ENCODE data around the gene LDAF1.

DNA sequence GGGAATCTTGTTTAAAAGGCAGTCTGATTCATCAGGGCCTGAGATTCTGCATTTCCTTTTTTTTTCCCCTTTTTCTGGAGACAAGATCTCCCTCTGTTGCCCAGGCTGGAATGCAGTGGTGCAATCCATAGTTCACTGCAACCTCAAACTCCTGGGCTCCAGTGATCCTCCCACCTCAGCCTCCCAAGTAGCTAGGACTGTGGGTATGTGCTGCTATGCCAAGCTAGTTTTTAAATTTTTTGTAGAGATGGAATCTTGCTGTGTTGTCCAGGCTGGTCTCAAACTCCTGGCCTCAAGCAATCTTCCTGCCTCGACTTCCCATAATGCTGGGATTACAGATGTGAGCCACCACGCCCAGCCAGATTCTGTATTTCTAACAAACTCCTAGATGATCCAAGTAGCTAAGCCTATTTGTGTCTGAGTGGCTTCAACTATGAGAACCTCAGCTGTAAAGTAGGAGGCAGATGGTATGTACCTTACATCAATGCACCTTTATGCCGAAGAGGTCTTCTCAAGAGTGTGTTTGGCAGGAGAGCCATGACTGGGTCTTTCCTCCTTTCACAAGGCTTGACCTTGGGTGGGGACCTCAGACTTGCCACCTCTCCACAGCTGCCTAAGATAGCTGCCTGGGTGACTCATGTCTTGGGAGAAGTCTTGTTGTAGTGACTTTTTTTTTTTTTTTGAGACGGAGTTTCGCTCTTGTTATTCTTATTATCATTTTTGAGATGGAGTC lies 10.9 kb downstream of the LDAF1 start:
- TF ChIP-seq POLR2A (IDR thresholded peaks at IDR 0.05; ENCODE audit: low read depth, low read length) (no peak), POLR2AphosphoS5 (IDR thresholded peaks at IDR 0.05; ENCODE audit: low read depth, low read length) (no peak), TAF1 (IDR thresholded peaks at IDR 0.05; ENCODE audit: low read depth, low read length) (no peak), POU2F2 (IDR thresholded peaks at IDR 0.05; ENCODE audit: low read depth, low read length) (no peak), SPI1 (IDR thresholded peaks at IDR 0.05; ENCODE audit: low read depth, low read length) (no peak)

All from GM12891 (cell line).